Colon (tissue), 2 donors: Measurements from ENCODE around the gene GULP1.

Source experiments
- FAIRE-seq: peaks from 2 replicates; lab custom pipeline; 2012; peaks lifted over from hg19 to GRCh38; lab: Jason Lieb, UNC
- donor health status: control.
- donor health status: control.

The GULP1 gene

DNA sequence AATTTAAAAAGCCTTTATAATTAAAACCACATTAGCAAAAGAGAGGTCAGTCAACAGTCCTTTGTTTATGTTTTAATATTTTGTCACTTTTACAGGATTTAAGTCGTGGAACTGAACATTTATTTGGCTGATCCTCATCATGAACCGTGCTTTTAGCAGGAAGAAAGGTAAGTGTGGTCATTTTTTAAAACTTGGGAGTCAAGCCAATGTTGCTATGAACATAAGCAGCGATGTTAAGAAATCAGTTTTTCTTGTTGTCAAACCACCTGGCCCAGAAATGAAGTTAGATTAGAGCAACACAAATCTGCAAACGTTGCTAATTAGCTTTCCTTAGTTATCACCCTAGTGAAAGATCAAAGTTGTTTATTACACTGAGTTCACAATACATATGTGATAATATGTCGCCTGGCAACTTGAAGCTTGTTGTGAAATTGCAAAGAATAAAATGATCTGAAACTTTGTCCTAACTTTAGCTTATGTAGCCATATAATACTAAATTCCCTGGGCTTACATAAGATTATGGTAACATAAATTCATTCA is 186.0 kb downstream of the GULP1 start:
- no peak for FAIRE-seq

GRCh38 chr2:188478724-188479123 is 187.1 kb downstream of the GULP1 start:
- FAIRE-seq = no peak

DNA sequence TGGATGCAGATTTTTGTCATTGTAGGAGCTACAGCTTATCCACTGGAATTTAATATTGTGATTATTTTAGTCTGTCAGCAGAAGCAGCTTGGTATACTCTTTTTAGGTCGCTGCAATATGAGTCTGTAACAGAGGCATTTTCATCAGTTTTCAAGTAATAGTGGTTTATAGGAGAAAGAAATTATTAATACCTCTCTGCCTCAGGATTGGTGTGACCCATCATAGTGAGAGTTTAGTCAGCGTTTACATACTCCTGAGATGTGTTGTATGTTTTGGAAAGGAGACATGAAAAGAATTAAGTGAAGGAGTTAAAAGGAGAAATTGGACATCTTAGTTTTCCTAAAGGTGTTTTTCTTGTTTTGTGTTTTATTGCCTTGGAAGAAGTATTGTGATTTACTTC is 189.8 kb downstream of the GULP1 start:
- no peak for FAIRE-seq

DNA sequence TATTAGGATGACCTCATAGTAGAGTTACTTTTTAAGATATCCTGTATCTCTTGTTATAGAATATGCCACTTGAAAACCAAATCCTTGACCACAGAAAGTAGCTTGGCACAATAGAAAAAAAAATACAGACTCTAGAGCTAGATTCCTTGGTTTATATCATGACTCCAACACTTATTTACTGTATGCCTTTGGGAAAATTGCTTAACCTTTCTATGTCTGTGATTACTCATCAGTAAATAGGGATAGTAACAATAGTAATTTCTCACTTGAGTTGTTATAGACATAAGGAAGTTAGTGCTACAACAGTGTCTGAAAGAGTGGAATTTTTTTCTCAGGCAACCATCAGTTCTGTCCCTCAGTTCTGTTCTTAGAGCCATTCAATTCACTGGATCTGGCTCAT is 193.8 kb downstream of the GULP1 start:
- FAIRE-seq = no peak

- FAIRE-seq = no peak
These were observed 201.1 kb downstream of the GULP1 start for GRCh38 chr2:188492751-188493150.

DNA sequence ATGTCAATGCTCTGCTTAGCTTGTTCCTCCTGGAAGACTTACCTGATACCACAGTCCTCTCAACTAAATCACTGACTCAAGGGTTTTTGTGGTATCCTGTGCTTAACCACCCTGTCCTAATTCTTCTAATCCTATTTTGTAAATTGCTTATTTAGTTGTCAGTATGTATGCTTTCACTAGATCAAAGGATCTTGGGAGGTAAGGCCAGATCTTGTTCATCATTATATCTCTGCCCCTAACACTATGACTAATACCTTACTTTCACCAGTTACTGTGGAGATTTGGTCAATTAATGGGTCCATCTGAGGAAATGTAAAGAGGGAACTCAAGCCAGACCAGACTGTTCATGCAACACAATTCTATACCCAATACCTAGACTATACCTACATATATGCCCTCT is 203.2 kb downstream of the GULP1 start:
- FAIRE-seq = no peak

GRCh38 chr2:188495969-188496431 is 204.3 kb downstream of the GULP1 start:
- FAIRE-seq = no peak

DNA sequence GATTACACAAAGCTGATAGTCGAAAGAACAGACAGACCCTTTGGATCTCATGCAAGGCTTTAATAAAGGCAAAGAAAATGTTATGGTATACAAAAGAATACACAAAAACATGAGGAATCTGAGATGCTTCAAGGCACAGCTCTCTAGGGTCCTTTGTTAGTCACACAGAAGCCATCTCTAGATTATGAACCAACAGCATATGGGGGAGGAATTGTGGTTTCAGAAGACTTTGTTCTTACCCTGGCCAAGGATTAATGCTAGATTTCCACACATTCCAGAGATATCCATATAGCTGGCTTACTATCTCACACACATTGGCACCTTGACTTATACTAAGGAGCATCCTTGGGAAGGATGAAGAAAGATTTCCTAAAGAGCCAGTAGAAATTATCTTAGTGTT is 206.1 kb downstream of the GULP1 start:
- no peak for FAIRE-seq

DNA sequence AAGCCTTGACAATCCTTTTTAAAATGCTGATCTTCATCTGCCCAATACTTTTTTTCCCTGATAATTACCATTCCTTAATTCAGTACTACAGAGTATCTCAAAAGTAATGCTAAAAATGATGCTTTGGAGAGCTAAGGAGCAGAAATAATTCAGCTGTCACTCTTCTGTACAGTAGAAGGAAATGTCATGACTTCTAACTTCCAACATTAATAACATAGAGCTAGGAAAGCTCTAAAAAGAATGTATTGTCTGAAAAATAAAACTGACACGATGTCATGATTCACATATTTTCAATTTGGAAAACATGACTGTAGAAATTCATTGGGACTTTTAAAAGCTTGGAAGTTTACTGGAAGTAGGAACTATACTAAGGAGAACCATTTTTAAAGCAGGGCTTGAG is 212.3 kb downstream of the GULP1 start:
- no peak for FAIRE-seq

DNA sequence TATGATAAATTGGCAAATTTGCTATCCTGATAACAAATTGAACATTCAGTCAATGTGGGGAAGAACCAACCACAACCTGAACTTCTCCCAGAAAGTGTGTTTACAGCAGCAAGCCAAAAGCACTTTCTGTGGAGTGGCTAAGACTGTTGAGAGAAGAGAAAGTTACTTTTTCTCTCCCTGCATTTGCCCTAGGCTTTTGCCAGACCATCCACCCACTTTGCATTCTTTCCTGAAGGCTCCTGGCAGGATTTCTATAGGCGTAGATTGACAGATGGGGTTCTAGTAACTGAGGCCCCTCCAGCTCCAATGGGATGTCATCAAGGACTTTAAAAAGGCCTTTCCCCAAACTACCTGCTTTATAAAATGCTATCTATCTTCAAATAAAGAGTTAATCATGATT is 215.2 kb downstream of the GULP1 start:
- no peak for FAIRE-seq

DNA sequence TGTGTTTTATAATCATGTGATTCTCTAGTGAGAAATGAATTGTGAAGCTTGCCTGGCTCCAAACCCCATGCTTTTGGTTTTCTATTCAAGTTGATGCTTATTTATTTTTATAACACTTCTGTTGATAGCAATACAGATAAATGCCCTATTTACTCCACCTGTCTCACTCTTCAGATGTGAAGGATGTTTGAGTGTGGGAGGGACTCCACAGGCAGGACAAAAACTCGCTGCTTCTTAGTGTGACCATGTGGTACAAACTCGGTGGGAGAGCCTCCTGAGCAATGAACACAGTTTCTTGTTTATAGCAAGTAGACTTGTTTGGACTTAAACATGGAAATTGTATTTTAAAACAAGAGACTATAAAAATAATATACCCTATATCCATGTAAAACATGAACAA is 219.7 kb downstream of the GULP1 start:
- no peak for FAIRE-seq

GRCh38 chr2:188512456-188512855 is 220.8 kb downstream of the GULP1 start:
- peak; percentile 91 for FAIRE-seq

GRCh38 chr2:188515918-188516317 is 224.2 kb downstream of the GULP1 start:
- no peak for FAIRE-seq

DNA sequence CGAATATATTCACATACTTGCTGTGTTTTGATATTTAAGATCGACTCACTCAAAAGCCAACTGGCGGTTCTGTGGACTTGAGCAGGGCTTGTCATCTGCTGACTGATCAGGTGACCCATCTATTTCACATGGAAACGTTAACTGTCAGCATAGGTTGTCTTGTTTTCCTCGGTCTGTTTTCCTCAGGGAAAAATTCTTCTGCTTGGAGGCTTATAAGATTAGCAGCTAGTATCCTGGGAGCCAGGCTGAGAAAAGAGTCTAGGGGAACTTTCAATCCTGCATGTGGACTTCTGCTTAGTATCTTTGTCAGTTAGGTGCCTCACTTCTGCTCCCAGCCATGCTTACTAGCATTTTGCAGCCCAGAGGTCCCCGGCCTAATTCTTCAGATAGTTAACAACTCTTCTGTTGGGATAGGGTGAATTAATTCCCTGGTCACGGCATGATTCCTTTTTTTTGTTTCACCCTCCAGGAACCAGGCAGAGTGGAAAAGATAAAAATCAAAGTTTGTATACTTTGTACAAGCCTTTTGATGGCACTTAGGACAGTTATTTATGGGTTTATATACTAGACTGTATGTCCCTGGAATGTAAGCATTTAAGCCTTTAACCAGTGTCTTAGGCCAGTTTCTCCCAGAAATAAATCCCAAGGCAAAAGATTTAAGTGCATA is 226.0 kb downstream of the GULP1 start:
- FAIRE-seq = no peak

- no peak for FAIRE-seq
These were observed 226.7 kb downstream of the GULP1 start for GRCh38 chr2:188518381-188518780.

DNA sequence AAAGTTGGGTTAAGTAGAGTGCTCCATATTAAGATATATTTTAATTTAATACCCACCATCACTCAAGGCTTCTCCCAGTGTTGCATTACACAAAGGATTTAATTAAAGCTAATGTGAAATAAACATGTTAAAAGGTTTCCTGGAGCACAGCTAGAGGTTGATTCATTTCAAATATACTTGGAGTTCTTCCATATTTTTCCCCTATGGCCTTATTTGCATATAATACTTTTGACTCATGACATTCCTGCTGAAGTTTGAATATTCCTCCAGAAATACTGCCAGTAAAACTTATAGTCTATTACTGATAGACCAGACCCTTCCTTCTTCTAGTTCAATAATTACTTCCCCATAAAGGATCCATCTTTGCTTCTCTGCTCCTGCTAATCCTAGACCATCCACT is 227.5 kb downstream of the GULP1 start:
- FAIRE-seq = no peak

- FAIRE-seq = no peak
These were observed 230.8 kb downstream of the GULP1 start for GRCh38 chr2:188522517-188522916.

- no peak for FAIRE-seq
These were observed 232.2 kb downstream of the GULP1 start for GRCh38 chr2:188523919-188524318.

- FAIRE-seq = peak; percentile 83
These were observed 232.9 kb downstream of the GULP1 start for GRCh38 chr2:188524519-188525113.

DNA sequence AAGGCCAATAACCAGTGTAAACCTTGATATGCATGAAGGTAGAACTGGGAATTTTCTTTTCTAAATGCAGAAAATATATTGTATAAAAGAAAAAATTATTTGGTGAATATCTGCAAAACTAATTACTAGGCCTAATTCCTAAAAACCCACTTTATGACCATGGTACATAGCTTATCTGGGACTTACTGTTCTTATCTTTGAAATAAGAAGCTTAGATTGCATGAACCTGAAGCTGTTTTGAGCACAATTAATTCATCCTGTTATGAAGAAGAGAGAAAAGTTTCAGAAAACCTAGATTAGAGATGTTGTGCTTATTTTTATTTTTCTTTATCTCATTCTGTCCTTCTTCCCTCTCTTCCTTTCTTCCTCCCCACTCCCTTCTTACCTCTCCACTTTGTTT is 235.0 kb downstream of the GULP1 start:
- no peak for FAIRE-seq

DNA sequence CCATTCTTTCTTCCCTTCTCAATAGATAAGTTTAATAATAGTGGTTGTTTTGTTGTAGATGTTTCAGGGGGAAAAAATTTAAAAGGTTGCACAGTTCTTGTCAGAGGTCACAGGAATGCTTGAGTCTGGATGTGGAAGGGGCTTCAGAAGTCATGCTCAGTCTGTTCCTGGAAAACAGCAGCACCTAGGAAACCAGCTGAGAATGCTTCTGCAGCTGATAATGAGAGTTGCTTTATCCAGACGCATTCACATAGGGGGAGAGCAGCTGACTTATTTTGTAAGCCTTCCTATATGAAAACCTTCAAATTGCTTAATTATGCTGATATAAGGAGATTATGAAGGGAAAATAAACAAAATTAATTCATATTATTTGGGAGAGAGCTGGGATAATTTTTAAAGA is 235.5 kb downstream of the GULP1 start:
- FAIRE-seq = no peak

- FAIRE-seq = no peak
These were observed 235.9 kb downstream of the GULP1 start for GRCh38 chr2:188527581-188527993.

DNA sequence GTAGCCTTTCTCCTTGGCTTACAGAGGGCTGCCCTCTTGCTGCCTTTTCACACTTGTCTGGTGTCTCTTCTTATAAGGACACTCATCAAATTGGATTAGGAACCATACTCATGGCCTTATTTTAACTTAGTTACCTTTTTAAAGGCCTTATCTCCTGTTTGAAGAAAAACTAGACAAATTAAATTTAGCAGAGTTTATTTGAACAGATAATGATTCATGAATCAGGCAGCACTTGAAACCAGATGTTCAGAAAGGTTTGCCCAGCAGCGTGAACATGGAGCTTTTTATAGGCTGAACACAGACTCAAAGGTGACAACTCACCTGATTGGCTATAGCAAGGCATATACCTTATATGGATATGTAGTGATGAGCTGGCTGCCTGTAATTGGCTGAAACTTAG is 238.0 kb downstream of the GULP1 start:
- FAIRE-seq = no peak

- FAIRE-seq = peak; percentile 94
These were observed 243.2 kb downstream of the GULP1 start for GRCh38 chr2:188534875-188535274.
